ENCODE data around the gene CFAP43. TPM values are rescaled to one million over a fixed set of nuclear protein-coding genes. Genes with fewer than 3 reads are reported as not detected.
A peak's percentile ranks its signal among the peaks of the same experiment; 100 is the strongest.

CFAP43 gene
- total RNA-seq, 1 donor from 2014 or later = 0.07 TPM

DNA sequence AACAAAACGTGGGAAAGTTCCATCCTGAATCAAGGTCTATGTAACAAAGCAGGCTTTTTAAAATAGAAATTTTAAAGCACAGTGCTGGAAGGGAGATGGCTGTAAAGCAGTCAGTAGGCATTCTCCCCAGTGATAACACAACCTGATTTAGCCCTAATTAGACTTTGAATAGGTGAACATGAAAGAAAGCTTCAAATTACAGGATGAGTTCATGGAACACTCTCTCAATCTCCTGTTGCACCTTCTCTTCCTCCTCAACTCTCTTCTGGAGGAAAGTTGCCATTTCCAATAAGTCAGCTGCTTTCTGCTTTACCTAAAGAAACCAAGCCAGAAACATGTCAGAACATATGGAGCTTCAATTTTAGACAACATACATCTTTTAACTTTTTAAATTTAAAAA is 90.1 kb downstream of the CFAP43 start:
- DNase-seq (ENCODE audit: low read depth, low spot score) = no peak

DNA sequence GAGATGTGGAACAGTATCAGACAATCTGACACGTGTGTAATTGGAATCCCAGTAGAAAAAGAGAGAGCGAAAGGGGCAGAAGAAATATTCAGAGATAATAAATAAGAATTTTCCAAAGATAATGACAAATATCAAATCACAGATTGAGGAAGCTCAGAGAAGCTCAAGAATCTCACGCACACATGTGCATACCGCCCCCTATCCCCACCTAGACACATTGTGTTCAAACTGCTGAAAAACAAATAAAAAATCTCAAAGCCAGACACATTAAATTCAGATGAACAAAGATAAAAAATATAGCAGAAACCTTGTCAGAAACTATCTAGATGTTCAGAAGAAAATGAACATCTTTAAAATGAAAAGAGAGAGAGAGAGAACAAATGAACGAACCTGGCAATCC is 92.9 kb downstream of the CFAP43 start:
- DNase-seq (ENCODE audit: low read depth, low spot score) = no peak

DNA sequence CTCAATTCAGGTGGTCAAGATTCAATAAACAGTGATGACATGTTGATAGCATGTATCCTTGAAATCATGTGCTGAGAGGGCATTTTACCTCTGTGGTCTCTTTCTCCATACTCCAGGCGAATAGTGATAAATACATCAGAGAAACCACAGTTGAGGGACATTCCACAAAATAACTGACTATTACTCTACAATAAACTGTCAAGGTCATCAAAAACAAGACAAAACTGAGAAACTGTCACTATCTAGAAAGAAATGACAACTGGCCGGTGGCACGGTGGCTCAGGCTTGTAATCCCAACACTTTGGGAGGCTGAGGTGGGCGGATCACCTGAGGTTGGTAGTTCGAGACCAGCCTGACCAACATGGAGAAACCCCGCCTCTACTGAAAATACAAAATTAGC is 94.0 kb downstream of the CFAP43 start:
- DNase-seq (ENCODE audit: low read depth, low spot score) = no peak

DNA sequence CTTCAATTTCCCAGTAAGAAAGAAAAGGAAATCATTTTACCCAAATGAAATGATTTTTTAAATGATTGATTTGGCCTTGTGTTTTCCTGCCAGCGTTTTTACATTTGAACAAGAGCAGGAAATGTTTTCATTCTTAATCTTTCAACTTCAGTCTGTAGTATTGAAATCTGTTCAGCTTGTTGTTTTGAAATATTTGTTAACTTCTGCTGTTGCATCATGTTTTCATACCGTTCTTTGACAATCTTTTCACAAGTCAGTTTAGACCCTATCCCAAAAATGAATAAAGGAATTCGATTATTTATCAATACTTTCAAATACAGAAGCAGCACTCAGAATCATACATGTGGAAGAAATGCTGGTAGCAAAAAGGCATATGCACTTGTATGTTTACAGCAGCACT is 102.1 kb downstream of the CFAP43 start:
- no peak for DNase-seq (ENCODE audit: low read depth, low spot score)

DNA sequence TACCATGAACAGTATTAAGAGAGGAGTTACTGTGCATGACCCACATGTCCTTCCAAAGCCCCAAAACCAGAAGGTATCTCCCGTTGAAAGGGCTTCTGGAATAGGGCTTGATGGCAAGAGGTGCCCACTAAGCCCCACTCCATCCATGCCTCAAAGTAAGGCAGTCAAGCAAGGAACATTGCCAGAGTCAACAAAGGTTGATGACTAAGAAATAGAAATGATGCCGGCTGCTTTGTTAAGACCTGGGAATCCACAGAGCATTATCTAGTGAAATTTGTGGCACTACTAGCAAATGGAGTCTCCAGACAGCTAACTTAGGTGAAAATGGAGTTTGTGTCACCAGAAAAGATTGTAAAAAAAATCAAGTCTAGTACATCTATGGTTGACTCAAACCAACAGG is 104.0 kb downstream of the CFAP43 start:
- DNase-seq (ENCODE audit: low read depth, low spot score) = no peak

DNA sequence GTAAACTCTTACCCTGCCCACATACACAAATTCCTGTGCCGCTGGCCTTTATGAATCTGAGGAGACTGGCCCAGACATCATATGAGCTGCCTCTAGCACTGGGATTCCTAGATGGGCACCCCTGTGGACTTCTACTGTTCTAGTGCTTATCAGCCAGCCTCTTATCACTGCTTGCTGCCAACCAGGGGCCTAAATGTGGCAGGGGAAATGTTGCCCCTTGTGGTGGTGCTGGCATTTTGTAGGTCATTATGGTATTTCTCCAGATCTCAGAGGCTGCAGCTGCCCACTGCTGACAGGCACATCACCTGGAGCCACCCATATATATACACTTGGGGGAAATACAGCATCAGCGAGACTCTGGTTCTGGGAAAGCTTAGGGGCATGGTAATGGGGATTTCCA is 104.8 kb downstream of the CFAP43 start:
- DNase-seq (ENCODE audit: low read depth, low spot score) = no peak

DNA sequence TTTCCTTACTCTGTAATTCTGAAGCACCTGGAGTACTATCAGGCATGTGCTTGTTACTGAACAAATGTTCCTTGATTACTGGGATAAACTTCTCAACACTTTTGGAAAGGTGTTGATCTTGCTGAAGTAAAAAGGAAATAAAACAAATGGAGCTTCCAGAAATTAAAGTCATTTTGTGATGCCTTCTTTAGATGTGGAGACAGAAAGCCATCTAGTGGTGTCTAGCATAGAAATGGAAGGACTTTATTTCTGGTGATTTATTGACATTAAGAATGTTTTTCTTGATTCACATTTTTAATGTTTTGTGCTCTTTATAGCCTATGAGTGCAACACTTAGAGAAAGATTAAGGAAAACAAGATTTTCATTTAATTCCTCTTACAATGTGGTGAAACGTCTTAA is 108.8 kb downstream of the CFAP43 start:
- DNase-seq (ENCODE audit: low read depth, low spot score) = no peak

DNA sequence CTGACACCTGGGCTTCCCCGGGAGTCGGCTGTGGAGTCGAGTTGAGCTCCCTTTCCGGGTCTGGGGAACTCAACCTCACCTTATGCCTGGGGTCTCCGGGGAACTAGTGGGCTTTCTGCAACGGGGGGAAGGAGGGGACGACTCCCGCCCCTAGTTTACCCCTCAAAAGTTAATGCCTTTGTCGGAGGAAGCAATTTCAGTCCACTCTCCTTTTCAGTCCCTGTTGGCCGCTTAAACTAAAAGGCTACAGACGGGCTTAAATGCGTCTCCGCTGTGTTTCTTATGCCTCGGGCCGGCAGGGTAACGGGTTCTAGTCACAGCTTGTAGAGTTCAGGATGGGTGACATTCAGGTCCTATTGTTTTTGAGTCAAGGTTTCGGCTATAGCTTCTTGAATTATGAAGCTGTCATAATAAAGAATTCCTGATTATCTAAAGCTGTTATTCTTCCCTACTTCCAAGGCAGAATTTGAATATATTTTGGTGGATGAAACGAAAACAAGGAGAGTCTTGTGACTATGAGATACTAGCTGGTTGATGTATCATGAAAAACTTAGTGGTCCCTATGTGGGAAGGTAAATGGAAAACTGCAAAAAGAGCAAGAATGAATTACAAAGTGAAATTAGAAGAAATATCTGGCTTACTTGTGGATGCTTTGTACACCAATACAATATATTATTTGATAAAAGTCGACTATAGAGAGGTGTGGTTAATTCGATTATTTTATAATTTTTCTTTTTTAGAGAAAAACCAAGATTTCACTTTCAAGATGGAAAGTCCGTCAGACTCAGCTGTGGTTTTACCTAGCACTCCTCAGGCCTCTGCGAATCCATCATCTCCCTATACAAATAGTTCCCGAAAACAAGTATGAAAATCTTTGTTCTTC is 109.7 kb downstream of the CFAP43 start:
- no peak for DNase-seq (ENCODE audit: low read depth, low spot score)

DNA sequence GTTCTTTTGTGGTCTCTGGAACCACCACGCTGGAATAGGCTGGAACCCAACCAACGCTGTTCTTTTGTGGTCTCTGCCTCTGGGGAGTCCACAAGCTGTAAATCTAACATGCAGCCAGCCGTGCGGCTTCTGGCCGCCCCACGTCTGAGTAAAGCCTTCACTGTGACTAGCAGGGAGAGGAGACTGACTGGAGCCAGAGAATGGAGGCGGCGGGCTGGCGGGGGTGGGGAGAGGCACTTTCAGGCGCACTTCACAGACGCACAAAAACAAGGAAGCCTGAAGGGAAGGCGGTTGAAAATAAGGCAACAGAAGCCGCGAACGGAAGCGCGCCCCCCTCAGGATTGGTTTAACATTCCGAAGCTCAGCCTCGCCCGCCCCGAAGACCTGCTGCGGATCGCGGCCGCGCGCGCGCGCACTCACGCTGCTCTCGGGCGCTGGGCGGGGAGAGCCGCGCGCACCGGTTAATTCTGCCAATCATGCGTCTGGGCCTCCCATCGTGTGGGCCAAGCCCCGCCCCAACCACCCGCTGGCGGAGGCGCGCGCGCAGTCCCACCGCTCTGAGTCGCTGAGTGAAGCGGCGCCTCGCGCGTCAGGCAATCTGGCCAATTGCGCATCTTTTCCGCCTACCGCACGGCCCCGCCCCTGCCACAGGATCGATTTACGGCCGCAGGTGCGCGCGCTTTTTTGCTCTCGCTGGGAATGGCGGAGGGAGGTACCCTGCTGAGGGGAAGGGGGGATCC is 110.5 kb downstream of the CFAP43 start, which contains the start of gene SFR1:
Gene SFR1 (plus strand): TSS at position 687 of the 740 bp plus-strand sequence. CDS start 13 bp downstream, at position 700.
- peak; percentile 95 for DNase-seq (ENCODE audit: low read depth, low spot score)

DNA sequence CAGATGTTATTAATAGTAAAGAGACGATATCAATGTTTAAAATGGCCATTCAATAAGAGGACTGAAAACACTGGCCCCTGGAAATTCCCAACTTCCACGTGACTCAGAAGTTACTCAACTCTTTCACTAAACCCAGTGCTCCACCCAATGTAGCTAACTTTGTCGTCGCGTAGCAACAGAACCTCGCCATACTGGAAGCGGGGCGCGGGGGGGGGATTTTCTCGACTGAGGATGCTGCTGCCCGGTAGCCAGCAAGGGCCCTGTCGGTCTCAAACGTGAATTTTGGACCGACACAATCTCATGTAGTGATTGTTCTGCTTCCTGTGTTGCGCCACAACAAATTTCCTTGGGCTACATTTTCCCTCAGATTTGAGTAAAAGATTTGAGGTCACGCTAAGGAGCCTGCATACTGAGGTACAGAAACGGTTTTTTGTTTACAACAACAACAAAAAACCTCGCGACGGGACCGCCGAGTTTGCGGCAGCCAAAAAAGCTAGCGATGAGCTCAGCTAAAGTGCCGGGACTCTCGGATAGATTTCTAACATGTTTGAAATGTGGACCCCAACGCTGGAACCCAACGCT is 111.2 kb downstream of the CFAP43 start:
- peak; percentile 94 for DNase-seq (ENCODE audit: low read depth, low spot score)

DNA sequence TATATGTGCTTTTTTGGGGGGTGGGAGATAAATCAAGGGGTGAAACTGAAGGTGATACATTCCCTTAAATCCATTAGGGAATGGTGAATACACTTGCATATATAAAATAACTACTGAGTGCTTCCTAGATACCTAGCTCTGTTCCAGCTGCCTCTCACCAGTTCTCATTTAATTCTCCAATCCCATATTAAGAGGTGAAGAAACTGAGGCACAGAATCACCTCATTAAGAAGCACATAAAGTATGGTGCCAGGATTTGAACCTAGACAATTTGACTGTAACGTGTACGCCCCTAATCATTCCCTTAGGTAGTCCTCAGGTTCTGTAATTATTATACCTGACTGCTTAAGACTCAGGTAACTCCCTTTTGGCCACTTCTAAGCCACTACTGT is 111.7 kb downstream of the CFAP43 start:
- DNase-seq (ENCODE audit: low read depth, low spot score) = no peak

DNA sequence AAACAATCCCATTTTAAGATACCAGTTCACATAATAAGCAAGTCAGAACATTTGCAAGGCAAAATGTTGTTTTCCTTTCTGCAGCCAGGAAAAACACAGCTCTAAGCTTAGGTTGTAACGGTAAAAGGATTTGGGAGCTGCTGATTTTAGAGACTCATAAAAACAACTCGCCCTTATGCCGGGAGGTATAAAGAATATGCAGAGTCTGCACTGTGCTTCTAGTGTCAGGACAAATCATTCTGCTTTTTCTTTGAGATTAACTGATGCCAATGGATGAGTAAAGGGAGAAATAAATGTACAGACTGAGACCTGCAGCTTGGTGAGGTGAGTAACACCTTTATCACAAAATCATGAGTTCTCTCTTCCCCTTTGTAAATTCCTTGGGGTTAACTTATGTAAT is 112.2 kb downstream of the CFAP43 start:
- DNase-seq (ENCODE audit: low read depth, low spot score) = no peak

DNA sequence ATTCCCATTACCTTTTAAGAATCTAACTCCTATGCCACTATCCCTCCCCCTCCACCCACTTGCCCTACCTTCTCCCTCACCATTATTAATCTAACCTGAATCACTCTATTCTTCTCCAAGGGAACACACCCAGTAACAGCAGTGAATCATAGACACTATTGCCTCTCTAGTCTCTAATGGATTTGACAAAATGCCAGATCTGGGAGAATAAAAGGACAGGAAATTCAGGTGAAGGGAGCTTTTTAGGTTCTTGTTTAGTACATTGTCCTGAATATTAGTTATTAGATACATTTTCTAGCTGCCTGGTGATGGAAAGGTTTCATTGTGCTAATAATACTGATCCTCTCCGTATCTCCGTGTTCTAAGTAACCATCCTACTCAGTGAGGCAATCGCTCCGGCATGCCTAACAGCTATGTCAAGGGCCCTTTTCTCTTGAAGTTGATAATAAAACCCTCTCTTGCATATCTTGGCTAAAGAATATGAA is 114.3 kb downstream of the CFAP43 start:
- DNase-seq (ENCODE audit: low read depth, low spot score) = no peak

DNA sequence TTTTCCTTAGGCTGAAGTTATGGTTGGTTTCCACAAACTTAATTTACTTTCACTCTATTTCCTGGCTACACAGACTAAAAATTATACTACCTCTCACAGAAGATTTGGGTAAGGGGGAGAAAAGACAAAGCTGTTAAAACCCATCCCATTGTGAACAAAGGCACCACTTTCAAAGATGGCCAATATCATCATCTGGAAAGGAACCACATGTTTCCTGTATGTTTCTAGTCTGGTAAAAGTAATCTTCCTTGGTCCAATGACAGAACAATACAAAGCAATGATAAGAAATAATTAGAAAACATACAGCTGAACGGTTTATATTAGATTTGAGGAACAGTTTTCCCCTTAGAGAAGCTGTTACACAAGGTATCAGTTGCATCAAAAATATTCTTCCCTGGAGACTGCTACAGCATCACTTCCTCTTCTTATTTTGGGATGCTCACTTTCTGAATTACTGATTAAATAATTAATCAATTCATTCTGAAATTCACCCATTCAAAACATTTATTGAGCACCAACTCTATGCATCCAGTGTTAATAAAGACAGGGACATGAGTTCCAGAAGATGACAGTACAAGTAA is 118.7 kb downstream of the CFAP43 start:
- no peak for DNase-seq (ENCODE audit: low read depth, low spot score)

DNA sequence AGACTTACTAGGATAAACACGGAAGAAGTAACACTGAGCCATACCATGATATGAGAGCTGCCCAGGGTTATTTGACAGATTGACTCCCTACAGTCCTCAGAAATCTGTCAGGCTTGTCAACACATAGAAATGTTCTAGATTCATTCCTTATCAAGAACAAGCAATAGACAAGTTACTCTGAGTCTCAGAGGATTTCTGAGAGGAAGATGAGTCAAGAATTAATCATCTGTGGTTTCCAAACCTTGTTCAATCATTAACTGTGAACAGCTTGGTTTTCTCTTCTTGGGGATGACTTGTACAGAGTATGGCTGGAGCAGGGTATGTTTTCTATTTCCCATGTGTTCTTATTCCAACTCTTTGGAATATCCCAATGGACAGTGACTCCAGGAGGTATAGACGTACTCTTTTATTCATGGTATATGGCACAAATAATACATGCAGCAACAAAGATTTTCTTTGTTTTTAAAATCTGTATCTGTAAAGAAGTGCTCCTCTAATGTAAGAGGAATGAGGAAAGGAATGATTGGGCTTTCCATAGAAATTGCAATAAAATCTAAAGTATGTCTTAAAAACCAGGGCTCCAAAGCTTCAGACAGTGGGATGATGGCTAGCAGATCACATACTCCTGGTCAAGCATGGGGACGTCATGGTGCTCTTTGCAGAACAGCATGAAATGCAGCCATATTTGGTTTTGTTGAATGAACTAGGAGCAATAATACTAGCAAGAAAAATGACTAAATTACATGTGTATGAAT is 122.1 kb downstream of the CFAP43 start:
- DNase-seq (ENCODE audit: low read depth, low spot score) = no peak

DNA sequence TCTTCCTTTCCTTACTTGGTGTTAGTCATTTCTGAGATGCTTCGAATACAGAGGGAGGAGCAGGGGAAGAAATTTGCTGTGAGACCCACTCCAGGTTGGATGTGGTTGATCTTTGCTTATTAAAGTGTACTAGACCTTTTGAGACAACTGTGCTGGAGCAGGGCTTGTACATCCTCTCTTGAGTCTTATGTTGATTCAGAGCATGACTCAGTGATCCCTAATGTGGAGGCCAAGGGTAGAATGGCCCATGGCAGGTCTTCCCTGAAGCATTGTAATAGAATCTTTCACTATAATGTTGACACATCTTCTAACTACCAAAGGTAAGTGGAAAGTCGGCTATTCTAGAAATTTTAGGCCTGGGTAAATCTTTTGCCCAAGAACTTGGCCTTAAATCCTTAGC is 127.2 kb downstream of the CFAP43 start:
- DNase-seq (ENCODE audit: low read depth, low spot score) = no peak

DNA sequence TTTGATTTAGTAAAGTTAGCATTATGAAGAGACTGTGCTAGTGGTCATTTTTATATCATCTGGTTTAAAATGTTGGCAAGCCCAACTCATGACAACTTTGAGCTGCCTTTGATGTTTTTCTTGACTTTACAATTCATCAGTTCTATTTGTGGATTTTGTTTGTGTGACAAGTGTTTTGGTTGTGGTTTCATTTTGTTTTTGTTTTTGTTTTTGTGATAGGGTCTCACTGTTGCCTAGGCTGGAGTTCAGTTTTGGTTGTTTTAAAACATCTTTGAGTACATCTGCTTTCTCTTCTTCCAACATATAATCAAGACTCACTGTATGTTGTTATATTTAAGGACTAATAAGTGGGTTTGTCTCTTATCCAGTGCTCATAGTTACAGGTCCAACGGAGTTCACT is 127.7 kb downstream of the CFAP43 start:
- no peak for DNase-seq (ENCODE audit: low read depth, low spot score)

DNA sequence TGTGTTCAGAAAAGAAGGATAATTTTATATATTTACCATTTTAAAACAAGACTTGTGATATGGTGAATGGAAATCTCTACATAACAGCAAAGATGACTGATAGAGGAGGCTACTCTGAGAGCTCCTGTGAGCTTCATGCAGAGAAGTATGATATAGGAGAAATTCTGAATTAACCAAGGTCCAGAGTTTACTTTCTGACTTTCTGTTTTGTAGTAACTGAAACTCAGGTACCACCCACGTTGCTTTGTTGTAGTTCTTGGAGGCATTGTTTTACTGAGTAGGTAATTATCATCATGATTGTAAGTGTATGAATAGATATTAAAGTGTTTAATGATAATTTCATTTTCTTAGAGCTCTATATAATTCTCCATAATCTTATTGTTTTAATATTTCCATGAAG is 128.2 kb downstream of the CFAP43 start:
- no peak for DNase-seq (ENCODE audit: low read depth, low spot score)

DNA sequence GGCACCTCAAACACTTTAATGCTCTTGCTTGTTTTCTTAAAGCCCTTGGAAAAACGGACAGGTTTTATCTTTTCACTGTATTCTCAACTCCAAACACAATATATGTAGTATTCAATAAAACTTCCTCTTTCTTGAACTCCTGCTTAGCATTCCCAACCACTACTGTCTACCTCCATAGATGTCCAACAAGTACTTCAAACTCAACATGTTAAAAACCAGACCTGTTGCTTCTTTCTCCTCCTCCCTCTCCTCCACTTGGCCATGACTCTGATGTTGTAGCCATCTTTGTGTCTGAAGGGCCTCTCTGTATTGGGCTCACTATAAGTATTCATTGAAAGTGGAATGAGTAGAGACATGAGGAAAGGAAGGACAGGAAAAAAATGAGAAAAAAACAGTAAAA is 130.3 kb downstream of the CFAP43 start:
- no peak for DNase-seq (ENCODE audit: low read depth, low spot score)

DNA sequence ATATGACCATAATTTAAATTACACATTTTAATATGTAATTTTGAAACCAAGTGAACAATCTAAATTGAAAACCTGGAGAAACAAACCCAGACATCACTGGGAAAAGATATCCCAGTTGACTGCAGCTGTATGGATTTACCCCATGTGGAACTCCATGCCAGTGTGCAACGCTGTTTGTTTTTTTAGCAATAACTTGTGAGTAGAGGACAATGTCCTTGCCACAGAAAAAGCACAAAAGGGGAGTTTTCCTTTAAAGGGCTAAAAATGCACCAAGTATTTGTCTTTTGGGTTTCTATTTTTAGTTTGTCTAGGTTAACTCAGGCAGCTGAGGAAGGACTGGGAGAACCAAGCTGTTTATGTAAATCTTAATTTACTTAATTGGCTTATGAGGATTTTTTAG is 131.4 kb downstream of the CFAP43 start:
- no peak for DNase-seq (ENCODE audit: low read depth, low spot score)

DNA sequence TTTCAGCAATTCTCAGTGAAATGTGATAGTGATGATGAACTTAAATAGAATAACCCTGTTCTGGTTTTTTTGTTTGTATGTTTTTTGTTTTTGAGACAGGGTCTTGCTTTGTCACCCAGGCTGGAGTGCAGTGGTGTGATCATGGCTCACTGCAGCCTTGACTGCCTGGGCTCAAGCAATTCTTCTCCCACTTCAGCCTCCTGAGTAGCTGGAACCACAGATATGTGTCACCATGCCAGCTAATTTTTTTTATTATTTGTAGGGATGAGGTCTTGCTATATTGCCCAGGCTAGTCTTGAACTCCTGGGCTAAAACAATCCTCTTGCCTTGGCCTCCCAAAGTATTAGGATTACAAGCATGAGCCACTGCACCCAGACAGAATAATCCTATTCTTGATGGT is 132.2 kb downstream of the CFAP43 start:
- DNase-seq (ENCODE audit: low read depth, low spot score) = no peak
